Measurements from ENCODE around the gene SMS. TPM values are rescaled to one million over a fixed set of nuclear protein-coding genes. Genes with fewer than 3 reads are reported as not detected.

The SMS gene
- total RNA-seq (ENCODE audit: insufficient read depth, low replicate concordance): 139 TPM

GRCh38 chrX:21940356-21940829, at the start of gene SMS:
TSS of gene SMS (plus strand) at chrX:21940709. CDS start at chrX:21940825, 116 bp downstream.
- DNase-seq (ENCODE audit: low spot score): peak; percentile 78

- no peak for DNase-seq (ENCODE audit: low spot score)
Measured at GRCh38 chrX:21905313-21905712, 35.2 kb upstream of the SMS start.

GRCh38 chrX:21905953-21906352, 34.6 kb upstream of the SMS start:
- no peak for DNase-seq (ENCODE audit: low spot score)

GRCh38 chrX:21907260-21907659, 33.2 kb upstream of the SMS start:
- DNase-seq (ENCODE audit: low spot score): peak; percentile 37

- DNase-seq (ENCODE audit: low spot score): no peak
Measured at GRCh38 chrX:21911481-21911880, 29.0 kb upstream of the SMS start.

- no peak for DNase-seq (ENCODE audit: low spot score)
Measured at GRCh38 chrX:21912220-21912619, 28.3 kb upstream of the SMS start.

- no peak for DNase-seq (ENCODE audit: low spot score)
Measured at GRCh38 chrX:21912989-21913388, 27.5 kb upstream of the SMS start.

- no peak for DNase-seq (ENCODE audit: low spot score)
Measured at GRCh38 chrX:21926116-21926515, 14.4 kb upstream of the SMS start.

- peak; percentile 79 for DNase-seq (ENCODE audit: low spot score)
Measured at GRCh38 chrX:21926527-21927278, 13.8 kb upstream of the SMS start.

GRCh38 chrX:21929209-21929608, 11.3 kb upstream of the SMS start:
- DNase-seq (ENCODE audit: low spot score): no peak

- no peak for DNase-seq (ENCODE audit: low spot score)
Measured at GRCh38 chrX:21930986-21931385, 9.5 kb upstream of the SMS start.

- DNase-seq (ENCODE audit: low spot score): peak; percentile 35
Measured at GRCh38 chrX:21932292-21933002, 8.1 kb upstream of the SMS start.

- no peak for DNase-seq (ENCODE audit: low spot score)
Measured at GRCh38 chrX:21933077-21933476, 7.4 kb upstream of the SMS start.

GRCh38 chrX:21934414-21934813, 6.1 kb upstream of the SMS start:
- DNase-seq (ENCODE audit: low spot score): no peak

GRCh38 chrX:21939906-21940305, 603 bp upstream of the SMS start:
- no peak for DNase-seq (ENCODE audit: low spot score)

- peak; percentile 45 for DNase-seq (ENCODE audit: low spot score)
Measured at GRCh38 chrX:21943460-21944135, 3.1 kb downstream of the SMS start.

GRCh38 chrX:21944136-21944615, 3.7 kb downstream of the SMS start:
- DNase-seq (ENCODE audit: low spot score): no peak

- no peak for DNase-seq (ENCODE audit: low spot score)
Measured at GRCh38 chrX:21946925-21947641, 6.6 kb downstream of the SMS start.

GRCh38 chrX:21947671-21948070, 7.2 kb downstream of the SMS start:
- no peak for DNase-seq (ENCODE audit: low spot score)

- DNase-seq (ENCODE audit: low spot score): no peak
Measured at GRCh38 chrX:21948897-21949578, 8.5 kb downstream of the SMS start.

GRCh38 chrX:21949689-21950088, 9.2 kb downstream of the SMS start:
- no peak for DNase-seq (ENCODE audit: low spot score)

All from umbilical cord (tissue), 2 donors.